A549 (cell line): ENCODE measurements around the gene NCOA3. TPM values are rescaled to one million over a fixed set of nuclear protein-coding genes. Genes with fewer than 3 reads are reported as not detected.

Source experiments
- ATAC-seq, 2 experiments: fragments of 200-7000 bp in 1 of 2; fragments of >200 bp in 1 of 2; cut with Nextera tagmentation in 1 of 2; cut with Tn5 transposase in 1 of 2; 3 replicates each; pipeline versions ENCODE4 v1.8.0 to v1.9.1; 2018 to 2020; ENCODE audit warnings: mild to moderate bottlenecking in 1 of 2, moderate library complexity in 1 of 2
- CTCF ChIA-PET: fragments of 300-600 bp; sonication (Branson Sonifier 250); formaldehyde crosslinking; extraction: SDS; loops from one replicate; lab custom pipeline; 2021; ENCODE audit warnings: antibody characterized with exemption, inconsistent platforms; lab: Yijun Ruan, JAX
- POLR2A ChIA-PET: fragments of 350-600 bp; formaldehyde crosslinking; extraction: SDS; loops from one replicate; lab custom pipeline; 2021; ENCODE audit warnings: antibody characterized with exemption, inconsistent platforms; lab: Yijun Ruan, JAX
- DNase-seq, 2 experiments: peaks; one replicate each; pipeline versions ENCODE4 v3.0.0 to v3.0.0-alpha.2; 2011 to 2016; ENCODE audit warnings: low read depth in 1 of 2, low spot score in 1 of 2
- FAIRE-seq: peaks from 2 replicates; lab custom pipeline; 2011; peaks lifted over from hg19 to GRCh38; lab: Jason Lieb, UNC
- H3K27ac ChIP-seq, 2 experiments: fragments of >200 bp; sonication (Bioruptor Twin); formaldehyde crosslinking; 3 replicates each; pipeline ENCODE4 v1.5.1; 2016 to 2017
- H3K4me1 ChIP-seq: fragments of >200 bp; sonication (Bioruptor Twin); formaldehyde crosslinking; 3 replicates; pipeline ENCODE4 v1.6.1; 2016
- H3K4me2 ChIP-seq: fragments of >200 bp; sonication (Bioruptor Twin); formaldehyde crosslinking; 3 replicates; pipeline ENCODE4 v1.6.1; 2016
- H3K4me3 ChIP-seq: fragments of >200 bp; sonication (Bioruptor Twin); formaldehyde crosslinking; 3 replicates; pipeline ENCODE4 v1.5.1; 2016
- H3K9me3 ChIP-seq: fragments of >200 bp; sonication (Bioruptor Twin); formaldehyde crosslinking; 3 replicates; pipeline ENCODE4 v1.6.1; 2016
- ATOH8 ChIP-seq: fragments of 250-450 bp; sonication (Bioruptor Pico); IDR thresholded peaks from 2 replicates; pipeline ENCODE4 v1.5.0; 2020; ENCODE audit warnings: low read depth, mild to moderate bottlenecking, moderate library complexity
- CBX2 ChIP-seq: fragments of 200-600 bp; sonication (generic); IDR thresholded peaks from 2 replicates; pipeline ENCODE4 v1.6.1; 2016; ENCODE audit warnings: low read depth, mild to moderate bottlenecking, borderline replicate concordance
- CHD4 ChIP-seq: fragments of 200-600 bp; sonication (generic); IDR thresholded peaks from 2 replicates; pipeline ENCODE4 v1.6.1; 2016; ENCODE audit warnings: antibody characterized with exemption, mild to moderate bottlenecking, borderline replicate concordance
- CTCF ChIP-seq: fragments of >200 bp; sonication (Bioruptor Twin); formaldehyde crosslinking; IDR thresholded peaks from 3 replicates; pipeline ENCODE4 v1.5.1; 2016
- E2F6 ChIP-seq: IDR thresholded peaks from 2 replicates; pipeline ENCODE4 v1.6.1; 2012; ENCODE audit warnings: low read depth, borderline replicate concordance
- EHMT2 ChIP-seq: fragments of 200-600 bp; sonication (generic); IDR thresholded peaks from 2 replicates; pipeline ENCODE4 v1.6.1; 2016; ENCODE audit warnings: antibody characterized with exemption, low read depth, mild to moderate bottlenecking, moderate library complexity
- EP300 ChIP-seq, 2 experiments: fragments of >200 bp; sonication (Bioruptor Twin); formaldehyde crosslinking; IDR thresholded peaks; 2 replicates in 1 of 2; 3 replicates in 1 of 2; pipeline ENCODE4 v1.6.1; 2016 to 2017
- ESRRA ChIP-seq: fragments of 150-350 bp; IDR thresholded peaks from 2 replicates; pipeline ENCODE4 v1.6.1; 2014; ENCODE audit warnings: mild to moderate bottlenecking, low read length, borderline replicate concordance
- FOSB ChIP-seq: fragments of 250-450 bp; sonication (Bioruptor Pico); IDR thresholded peaks from 2 replicates; pipeline ENCODE4 v1.5.0; 2020; ENCODE audit warnings: mild to moderate bottlenecking, moderate library complexity
- GATA3 ChIP-seq: IDR thresholded peaks from 2 replicates; pipeline ENCODE4 v1.6.1; 2012; ENCODE audit warnings: borderline replicate concordance
- HMGXB4 ChIP-seq: fragments of 250-450 bp; sonication (Bioruptor Pico); IDR thresholded peaks from 2 replicates; pipeline ENCODE4 v1.5.0; 2021; ENCODE audit warnings: mild to moderate bottlenecking, moderate library complexity, borderline replicate concordance
- HOXB5 ChIP-seq: fragments of 250-450 bp; sonication (Bioruptor Pico); IDR thresholded peaks from 2 replicates; pipeline ENCODE4 v1.5.0; 2020; ENCODE audit warnings: mild to moderate bottlenecking, moderate library complexity
- MAZ ChIP-seq: fragments of 150-350 bp; IDR thresholded peaks from 2 replicates; pipeline ENCODE4 v1.6.1; 2014; ENCODE audit warnings: antibody characterized with exemption, low read depth, low read length, borderline replicate concordance
- NFE2L2 ChIP-seq: fragments of 150-350 bp; conservative IDR thresholded peaks from 2 replicates; pipeline ENCODE4 v1.6.1; 2014; ENCODE audit warnings: low read length
- NPAS2 ChIP-seq: fragments of 250-450 bp; sonication (Bioruptor Pico); IDR thresholded peaks from 2 replicates; pipeline ENCODE4 v1.8.0; 2022; ENCODE audit warnings: mild to moderate bottlenecking, moderate library complexity, borderline replicate concordance
- PHF8 ChIP-seq: fragments of 200-600 bp; sonication (generic); IDR thresholded peaks from 2 replicates; pipeline ENCODE4 v1.6.1; 2016; ENCODE audit warnings: low read depth, mild to moderate bottlenecking, antibody characterized with exemption, moderate library complexity, borderline replicate concordance
- RAD21 ChIP-seq, 2 experiments: fragments of >200 bp in 1 of 2; sonication (Bioruptor Twin) in 1 of 2; formaldehyde crosslinking in 1 of 2; IDR thresholded peaks in 1 of 2; conservative IDR thresholded peaks in 1 of 2; 2 replicates in 1 of 2; 3 replicates in 1 of 2; pipeline ENCODE4 v1.6.1; 2012 to 2018; ENCODE audit warnings: inconsistent platforms in 1 of 2
- RCOR1 ChIP-seq: fragments of 150-350 bp; IDR thresholded peaks from 2 replicates; pipeline ENCODE4 v1.6.1; 2014; ENCODE audit warnings: antibody characterized with exemption, low read length, low read depth
- RFX5 ChIP-seq: fragments of 450-650 bp; IDR thresholded peaks from 2 replicates; pipeline ENCODE4 v1.7.1; 2014; ENCODE audit warnings: antibody characterized with exemption, mild to moderate bottlenecking, moderate library complexity
- SMC3 ChIP-seq: fragments of >200 bp; sonication (Bioruptor Twin); formaldehyde crosslinking; IDR thresholded peaks from 3 replicates; pipeline ENCODE4 v1.6.1; 2018; ENCODE audit warnings: inconsistent platforms
- ZFP36 ChIP-seq: fragments of 450-650 bp; IDR thresholded peaks from 2 replicates; pipeline ENCODE4 v1.6.1; 2014; ENCODE audit warnings: borderline replicate concordance; ENCODE audit not compliant: partially characterized antibody
- ZSCAN20 ChIP-seq: fragments of 250-450 bp; sonication (Bioruptor Pico); IDR thresholded peaks from 2 replicates; pipeline ENCODE4 v1.8.0; 2022; ENCODE audit warnings: mild to moderate bottlenecking, moderate library complexity
- WGBS: methylation state at CpG from one replicate; pipeline ENCODE4 v1.1.6; 2017; ENCODE audit errors: missing lambda C conversion rate; 5-methylcytosine and 5-hydroxymethylcytosine counted together
- polyA plus RNA-seq, 4 experiments: library from polyadenylated mRNA; depleted of rRNA in 3 of 4; stranded (reverse); fragments of >200 nt; fragmentation: RNase III in 1 of 4; extraction: RNeasy Plus Mini Kit Qiagen cat#74134 plus additional on column Dnase treatment in 1 of 4; gene quantifications; 2 replicates in 3 of 4; 3 replicates in 1 of 4; pipeline ENCODE4 v1.2.3, GENCODE V29; 2011 to 2017
- TF ChIP-seq, protein P1 (sequence below): fragments of 450-650 bp; IDR thresholded peaks from 2 replicates; pipeline ENCODE4 v1.6.1; 2014; ENCODE audit warnings: antibody characterized with exemption
- TF ChIP-seq, protein P2 (sequence below): fragments of >200 bp; sonication (Bioruptor Twin); formaldehyde crosslinking; IDR thresholded peaks from 3 replicates; pipeline ENCODE4 v1.6.1; 2016
- TF ChIP-seq, protein P3 (sequence below): IDR thresholded peaks from 2 replicates; pipeline ENCODE4 v1.6.1; 2012

Gene NCOA3
- polyA plus RNA-seq, 2 of the 4 experiments (the other 2 are of a cell fraction): 42.9 to 136 TPM

DNA sequence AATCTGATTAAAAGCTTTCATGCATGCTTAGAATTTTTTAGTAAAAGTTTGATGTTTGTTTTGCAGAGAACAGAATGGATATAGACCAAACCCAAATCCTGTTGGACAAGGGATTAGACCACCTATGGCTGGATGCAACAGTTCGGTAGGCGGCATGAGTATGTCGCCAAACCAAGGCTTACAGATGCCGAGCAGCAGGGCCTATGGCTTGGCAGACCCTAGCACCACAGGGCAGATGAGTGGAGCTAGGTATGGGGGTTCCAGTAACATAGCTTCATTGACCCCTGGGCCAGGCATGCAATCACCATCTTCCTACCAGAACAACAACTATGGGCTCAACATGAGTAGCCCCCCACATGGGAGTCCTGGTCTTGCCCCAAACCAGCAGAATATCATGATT, 133.6 kb downstream of the NCOA3 start:
- Histone ChIP-seq H3K27ac (no peak overlapping the region), H3K4me1 (peaks cover 4% of the 10 kb centered on the region; the same call in 1 of the 3 replicates), H3K4me2 (no peak overlapping the region), H3K9me3 (no peaks in the 10 kb centered on the region), H3K4me3 (no peak overlapping the region)
- ChIA-PET CTCF (interaction anchor here (0.5 to 2.6 kb wide), 5 partner anchors 14 to 364 kb away, joined by 3 to 8 read pairs (median 5); no protein-coding TSS in a partner anchor), POLR2A (interaction anchor here (0.5 kb wide), 1 partner anchor 11 kb away, joined by 3 read pairs; no protein-coding TSS in a partner anchor)
- FAIRE-seq: no peak
- DNase-seq: no peak
- TF ChIP-seq RCOR1 (no peak), EP300 (IDR thresholded peaks at IDR 0.05) (no peak), FOSB (no peak), ZSCAN20 (no peak), RFX5 (no peak), GATA3 (no peak), SMC3 (no peak), ESRRA (no peak), CBX2 (no peak)
- TF ChIP-seq, all 56 proteins: peak for 0
- WGBS: 95% methylated on average over 4 of the region's 4 CpGs
- no peak for ATAC-seq

DNA sequence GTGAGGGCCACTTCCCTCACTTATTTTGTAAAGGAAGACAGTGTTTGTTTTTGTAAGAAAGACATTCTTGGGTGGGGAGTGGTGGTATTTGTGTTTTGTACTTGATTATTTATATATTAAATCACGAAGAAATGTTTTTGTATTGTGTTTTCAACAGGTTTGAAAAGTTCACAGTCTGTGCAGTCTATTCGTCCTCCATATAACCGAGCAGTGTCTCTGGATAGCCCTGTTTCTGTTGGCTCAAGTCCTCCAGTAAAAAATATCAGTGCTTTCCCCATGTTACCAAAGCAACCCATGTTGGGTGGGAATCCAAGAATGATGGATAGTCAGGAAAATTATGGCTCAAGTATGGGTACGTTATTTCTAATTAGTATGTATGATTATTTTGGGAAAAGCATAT, 137.2 kb downstream of the NCOA3 start:
- WGBS: 61% methylated on average over 4 of the region's 4 CpGs
- CTCF ChIA-PET: no interaction called here
- no peaks in the 10 kb centered on the region for H3K9me3 ChIP-seq
- POLR2A ChIA-PET: no interaction called here
- H3K4me1 ChIP-seq: peaks cover 28% of the 10 kb centered on the region
- TF ChIP-seq E2F6 (no peak), ATOH8 (CRISPR knock-in tag) (no peak), RFX5 (no peak), GATA3 (no peak)
- TF ChIP-seq, protein P1, sequence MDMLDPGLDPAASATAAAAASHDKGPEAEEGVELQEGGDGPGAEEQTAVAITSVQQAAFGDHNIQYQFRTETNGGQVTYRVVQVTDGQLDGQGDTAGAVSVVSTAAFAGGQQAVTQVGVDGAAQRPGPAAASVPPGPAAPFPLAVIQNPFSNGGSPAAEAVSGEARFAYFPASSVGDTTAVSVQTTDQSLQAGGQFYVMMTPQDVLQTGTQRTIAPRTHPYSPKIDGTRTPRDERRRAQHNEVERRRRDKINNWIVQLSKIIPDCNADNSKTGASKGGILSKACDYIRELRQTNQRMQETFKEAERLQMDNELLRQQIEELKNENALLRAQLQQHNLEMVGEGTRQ: no peak
- no peak overlapping the region for H3K4me3 ChIP-seq
- no peak for DNase-seq
- H3K27ac ChIP-seq: no peak overlapping the region
- no peak overlapping the region for H3K4me2 ChIP-seq
- ATAC-seq: no peak
- FAIRE-seq: no peak

DNA sequence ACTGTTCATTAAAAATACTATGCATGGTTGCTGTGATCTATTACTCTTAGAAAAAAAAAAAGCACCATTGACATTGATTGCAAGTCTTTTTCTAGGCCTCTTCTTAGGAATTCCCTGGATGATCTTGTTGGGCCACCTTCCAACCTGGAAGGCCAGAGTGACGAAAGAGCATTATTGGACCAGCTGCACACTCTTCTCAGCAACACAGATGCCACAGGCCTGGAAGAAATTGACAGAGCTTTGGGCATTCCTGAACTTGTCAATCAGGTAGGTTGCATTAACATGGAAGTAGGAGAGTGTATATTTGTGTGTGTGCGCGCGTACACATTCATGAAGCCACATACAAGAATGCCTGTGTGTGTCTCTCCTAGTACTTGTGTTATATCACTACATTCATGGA, 140.4 kb downstream of the NCOA3 start:
- FAIRE-seq: no peak
- Histone ChIP-seq H3K27ac (peak overlapping the region in 1 of 2 experiments; percentile 38; a peak in 1 of 6 replicates), H3K4me2 (peak overlapping the region; percentile 52; the same call in 2 of the 3 replicates), H3K4me3 (no peak overlapping the region), H3K4me1 (peaks cover 28% of the 10 kb centered on the region), H3K9me3 (no peaks in the 10 kb centered on the region)
- CTCF ChIA-PET: interaction anchor here (0.7 to 2.0 kb wide), 3 partner anchors 9 to 979 kb away, joined by 3 to 6 read pairs (median 4); no protein-coding TSS in a partner anchor
- no peak for DNase-seq
- WGBS: 94% methylated on average over 4 of the region's 4 CpGs
- ATAC-seq: no peak
- POLR2A ChIA-PET: no interaction called here
- TF ChIP-seq ZFP36: no peak
- no peak for TF ChIP-seq CHD4
- TF ChIP-seq NFE2L2: no peak
- no peak for TF ChIP-seq RAD21 (conservative IDR thresholded peaks at IDR 0.05 in 1 of 2, IDR thresholded peaks at IDR 0.05 in 1 of 2)
- no peak for TF ChIP-seq MAZ
- no peak for TF ChIP-seq PHF8
- TF ChIP-seq NPAS2: no peak
- TF ChIP-seq CTCF: no peak
- TF ChIP-seq, protein P2, sequence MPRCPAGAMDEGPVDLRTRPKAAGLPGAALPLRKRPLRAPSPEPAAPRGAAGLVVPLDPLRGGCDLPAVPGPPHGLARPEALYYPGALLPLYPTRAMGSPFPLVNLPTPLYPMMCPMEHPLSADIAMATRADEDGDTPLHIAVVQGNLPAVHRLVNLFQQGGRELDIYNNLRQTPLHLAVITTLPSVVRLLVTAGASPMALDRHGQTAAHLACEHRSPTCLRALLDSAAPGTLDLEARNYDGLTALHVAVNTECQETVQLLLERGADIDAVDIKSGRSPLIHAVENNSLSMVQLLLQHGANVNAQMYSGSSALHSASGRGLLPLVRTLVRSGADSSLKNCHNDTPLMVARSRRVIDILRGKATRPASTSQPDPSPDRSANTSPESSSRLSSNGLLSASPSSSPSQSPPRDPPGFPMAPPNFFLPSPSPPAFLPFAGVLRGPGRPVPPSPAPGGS: no peak
- TF ChIP-seq, protein P3, sequence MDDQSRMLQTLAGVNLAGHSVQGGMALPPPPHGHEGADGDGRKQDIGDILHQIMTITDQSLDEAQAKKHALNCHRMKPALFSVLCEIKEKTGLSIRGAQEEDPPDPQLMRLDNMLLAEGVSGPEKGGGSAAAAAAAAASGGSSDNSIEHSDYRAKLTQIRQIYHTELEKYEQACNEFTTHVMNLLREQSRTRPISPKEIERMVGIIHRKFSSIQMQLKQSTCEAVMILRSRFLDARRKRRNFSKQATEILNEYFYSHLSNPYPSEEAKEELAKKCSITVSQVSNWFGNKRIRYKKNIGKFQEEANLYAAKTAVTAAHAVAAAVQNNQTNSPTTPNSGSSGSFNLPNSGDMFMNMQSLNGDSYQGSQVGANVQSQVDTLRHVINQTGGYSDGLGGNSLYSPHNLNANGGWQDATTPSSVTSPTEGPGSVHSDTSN: no peak
- TF ChIP-seq RCOR1: no peak
- no peak for TF ChIP-seq EHMT2
- no peak for TF ChIP-seq HMGXB4 (CRISPR knock-in tag)
- no peak for TF ChIP-seq HOXB5
